H9 (cell line): Measurements from ENCODE around the gene DCTPP1. TPM values are rescaled to one million over a fixed set of nuclear protein-coding genes. Genes with fewer than 3 reads are reported as not detected.

Experiments
- DNase-seq: peaks from one replicate; pipeline ENCODE4 v3.0.0-alpha.2; 2017
- H2AFZ ChIP-seq: one replicate; pipeline ENCODE4 v1.6.1; 2013; ENCODE audit warnings: mild to moderate bottlenecking, low read length, control low read depth, moderate library complexity
- H2AK5ac ChIP-seq: 2 replicates; pipeline ENCODE4 v1.6.1; 2013; ENCODE audit warnings: low read length, control low read depth, mixed read lengths; ENCODE audit not compliant: insufficient read length
- H2BK120ac ChIP-seq: one replicate; pipeline ENCODE4 v1.6.1; 2013; ENCODE audit warnings: low read depth, mild to moderate bottlenecking, low read length, control low read depth, inconsistent platforms; ENCODE audit not compliant: poor library complexity, severe bottlenecking
- H2BK12ac ChIP-seq: 2 replicates; pipeline ENCODE4 v1.6.1; 2013; ENCODE audit warnings: low read length, control low read depth, mixed read lengths, low read depth; ENCODE audit not compliant: insufficient read length
- H2BK15ac ChIP-seq: 2 replicates; pipeline ENCODE4 v1.6.1; 2013; ENCODE audit warnings: low read depth, low read length, control low read depth
- H2BK20ac ChIP-seq: one replicate; pipeline ENCODE4 v1.6.1; 2013; ENCODE audit warnings: low read depth, mild to moderate bottlenecking, low read length, control low read depth, inconsistent platforms; ENCODE audit not compliant: poor library complexity, severe bottlenecking
- H2BK5ac ChIP-seq: 2 replicates; pipeline ENCODE4 v1.6.1; 2013; ENCODE audit warnings: low read length, control low read depth, mixed read lengths; ENCODE audit not compliant: insufficient read length
- H3K14ac ChIP-seq: 2 replicates; pipeline ENCODE4 v1.6.1; 2013; ENCODE audit warnings: low read length, control low read depth; ENCODE audit not compliant: insufficient read depth
- H3K18ac ChIP-seq: 2 replicates; pipeline ENCODE4 v1.6.1; 2013; ENCODE audit warnings: low read depth, mild to moderate bottlenecking, mixed read lengths, low read length, control low read depth; ENCODE audit not compliant: insufficient read length
- H3K23ac ChIP-seq: 2 replicates; pipeline ENCODE4 v1.6.1; 2013; ENCODE audit warnings: low read length, control low read depth, mixed read lengths, low read depth; ENCODE audit not compliant: insufficient read length
- H3K23me2 ChIP-seq: 2 replicates; pipeline ENCODE4 v1.6.1; 2013; ENCODE audit warnings: low read depth, mild to moderate bottlenecking, mixed read lengths, low read length, control low read depth; ENCODE audit not compliant: insufficient read length, poor library complexity, severe bottlenecking
- H3K27ac ChIP-seq: 2 replicates; pipeline ENCODE4 v1.5.1; 2013; ENCODE audit warnings: low read length, control low read depth, mixed read lengths, low read depth; ENCODE audit not compliant: insufficient read length
- H3K27me3 ChIP-seq: 2 replicates; pipeline ENCODE4 v1.6.1; 2013; ENCODE audit warnings: low read length, control low read depth, inconsistent platforms; ENCODE audit not compliant: insufficient read depth
- H3K4ac ChIP-seq: 2 replicates; pipeline ENCODE4 v1.6.1; 2013; ENCODE audit warnings: low read depth, mild to moderate bottlenecking, control low read depth, inconsistent platforms, low read length, moderate library complexity
- H3K4me1 ChIP-seq: 2 replicates; pipeline ENCODE4 v1.6.1; 2013; ENCODE audit warnings: low read length, control low read depth, inconsistent platforms; ENCODE audit not compliant: insufficient read depth
- H3K4me2 ChIP-seq: 2 replicates; pipeline ENCODE4 v1.6.1; 2013; ENCODE audit warnings: low read length, control low read depth, mixed read lengths; ENCODE audit not compliant: insufficient read length, insufficient read depth
- H3K56ac ChIP-seq: 2 replicates; pipeline ENCODE4 v1.6.1; 2013; ENCODE audit warnings: low read depth, mild to moderate bottlenecking, mixed read lengths, low read length, control low read depth; ENCODE audit not compliant: insufficient read length
- H3K79me1 ChIP-seq: 2 replicates; pipeline ENCODE4 v1.6.1; 2013; ENCODE audit warnings: low read depth, mild to moderate bottlenecking, moderate library complexity, low read length, control low read depth, inconsistent platforms; ENCODE audit not compliant: insufficient read depth, poor library complexity, severe bottlenecking
- H3K79me2 ChIP-seq: 2 replicates; pipeline ENCODE4 v1.6.1; 2013; ENCODE audit warnings: low read length, control low read depth, inconsistent platforms; ENCODE audit not compliant: insufficient read depth
- H3K9ac ChIP-seq: 2 replicates; pipeline ENCODE4 v1.6.1; 2013; ENCODE audit warnings: low read length, control low read depth, mixed read lengths; ENCODE audit not compliant: insufficient read length; ENCODE audit errors: extremely low read depth
- H3K9me3 ChIP-seq: one replicate; pipeline ENCODE4 v1.6.1; 2013; ENCODE audit warnings: low read depth, low read length, inconsistent platforms; ENCODE audit not compliant: control insufficient read depth
- H3T11ph ChIP-seq: one replicate; pipeline ENCODE4 v1.6.1; 2013; ENCODE audit warnings: mild to moderate bottlenecking, low read length, control low read depth, inconsistent platforms
- H4K20me1 ChIP-seq: one replicate; pipeline ENCODE4 v1.6.1; 2013; ENCODE audit not compliant: control insufficient read depth, insufficient read length, insufficient read depth
- H4K5ac ChIP-seq: 2 replicates; pipeline ENCODE4 v1.6.1; 2013; ENCODE audit warnings: low read depth, mild to moderate bottlenecking, mixed read lengths, low read length, control low read depth; ENCODE audit not compliant: insufficient read length
- H4K8ac ChIP-seq: replicated peaks from 2 replicates; pipeline ENCODE4 v1.6.1; 2013; ENCODE audit warnings: low read length, control low read depth, mixed read lengths, low read depth; ENCODE audit not compliant: insufficient read length
- H4K91ac ChIP-seq: 2 replicates; pipeline ENCODE4 v1.6.1; 2013; ENCODE audit warnings: low read depth, mild to moderate bottlenecking, moderate library complexity, mixed read lengths, low read length, control low read depth; ENCODE audit not compliant: insufficient read length
- H3K27ac Mint-ChIP-seq, 3 experiments: 2 replicates in 2 of 3; 3 replicates in 1 of 3; pipeline ENCODE4 v1.8.0; 2020 to 2021; ENCODE audit warnings: mixed read lengths in 3 of 3, mild to moderate bottlenecking in 1 of 3, moderate library complexity in 1 of 3
- H3K27me3 Mint-ChIP-seq: 2 replicates; pipeline ENCODE4 v1.8.0; 2021; ENCODE audit warnings: low read depth, mild to moderate bottlenecking, moderate library complexity, mixed read lengths
- H3K36me3 Mint-ChIP-seq, 3 experiments: 2 replicates in 2 of 3; 3 replicates in 1 of 3; pipeline ENCODE4 v1.8.0; 2020 to 2021; ENCODE audit warnings: low read depth in 3 of 3, mixed read lengths in 3 of 3; ENCODE audit not compliant: insufficient read depth in 1 of 3
- H3K4me1 Mint-ChIP-seq, 2 experiments: 2 replicates each; pipeline ENCODE4 v1.8.0; 2020; ENCODE audit warnings: mixed read lengths in 2 of 2
- H3K4me3 Mint-ChIP-seq, 2 experiments: 2 replicates in 1 of 2; 3 replicates in 1 of 2; pipeline ENCODE4 v1.8.0; 2020 to 2021; ENCODE audit warnings: mild to moderate bottlenecking in 2 of 2, mixed read lengths in 2 of 2, moderate library complexity in 1 of 2
- H3K9me3 Mint-ChIP-seq, 2 experiments: 2 replicates in 1 of 2; 3 replicates in 1 of 2; pipeline ENCODE4 v1.8.0; 2020; ENCODE audit warnings: mild to moderate bottlenecking in 2 of 2, mixed read lengths in 2 of 2, moderate library complexity in 1 of 2
- CTCF ChIP-seq: fragments of 200-600 bp; sonication (generic); conservative IDR thresholded peaks from 3 replicates; pipeline ENCODE4 v1.8.0; 2021; ENCODE audit warnings: antibody characterized with exemption, mild to moderate bottlenecking
- WGBS: extraction: QIAGEN DNeasy Blood & Tissue Kit; methylation state at CpG from one replicate; pipeline ENCODE4 v1.1.7; 2013; ENCODE audit warnings: missing lambda C conversion rate, low lambda C conversion rate, mixed read lengths; ENCODE audit not compliant: insufficient read length; ENCODE audit errors: extremely low coverage; 5-methylcytosine and 5-hydroxymethylcytosine counted together
- total RNA-seq: library from RNA; stranded (reverse); gene quantifications from 2 replicates; pipeline ENCODE4 v1.2.1, GENCODE V29; 2021

Gene DCTPP1
- total RNA-seq, 1 experiment from 2014 or later: 78.3 TPM

GRCh38 chr16:30470632-30470995 is 40.8 kb upstream of the DCTPP1 start:
- Histone ChIP-seq H3K18ac (no peak overlapping the region), H3K23ac (no peak overlapping the region), H3K14ac (no peak overlapping the region), H2AK5ac (no peak overlapping the region), H3K9ac (no peak overlapping the region), H3T11ph (no peak overlapping the region), H3K27me3 (no peaks in the 10 kb centered on the region), H3K79me1 (no peaks in the 10 kb centered on the region), H4K20me1 (no peaks in the 10 kb centered on the region), H2BK5ac (no peak overlapping the region), H3K9me3 (no peaks in the 10 kb centered on the region), H2AFZ (no peak overlapping the region), H4K5ac (no peak overlapping the region), H3K79me2 (no peaks in the 10 kb centered on the region), H2BK120ac (no peak overlapping the region), H3K27ac (no peak overlapping the region), H4K8ac (no peak overlapping the region), H3K56ac (no peak overlapping the region), H3K23me2 (no peaks in the 10 kb centered on the region), H2BK15ac (no peak overlapping the region), H3K4me1 (no peaks in the 10 kb centered on the region), H2BK20ac (no peak overlapping the region), H4K91ac (no peak overlapping the region), H2BK12ac (no peak overlapping the region), H3K4ac (no peak overlapping the region), H3K4me2 (no peak overlapping the region)
- Mint-ChIP-seq H3K9me3 (no peaks in the 10 kb centered on the region; a peak in 2 of 5 replicates), H3K4me1 (peaks cover 0 to 5% of the 10 kb centered on the region in 2 experiments; a peak in 1 of 4 replicates), H3K4me3 (no peak overlapping the region), H3K27me3 (peaks cover 3% of the 10 kb centered on the region), H3K36me3 (no peaks in the 10 kb centered on the region), H3K27ac (no peak overlapping the region)
- no peak for DNase-seq
- no peak for TF ChIP-seq CTCF
- no CpG with 5 or more reads among the region's 8 CpGs for WGBS
